HL-60 (cell line): ENCODE measurements around the gene RUNX2.

Experiments used
- DNase-seq, 2 experiments: peaks; one replicate each; pipeline ENCODE4 v3.0.0-alpha.2; 2010 to 2020; ENCODE audit warnings: low read depth in 1 of 2, low spot score in 1 of 2
- H3K27ac ChIP-seq: fragments of 250-450 bp; sonication (Bioruptor Pico); replicated peaks from 2 replicates; pipeline ENCODE4 v1.5.1; 2020; ENCODE audit warnings: mild to moderate bottlenecking, moderate library complexity
- H3K27me3 ChIP-seq: fragments of 250-450 bp; sonication (Bioruptor Pico); 2 replicates; pipeline ENCODE4 v1.5.1; 2021; ENCODE audit warnings: mild to moderate bottlenecking, moderate library complexity; ENCODE audit not compliant: insufficient read depth, poor library complexity, severe bottlenecking
- H3K4me3 ChIP-seq: replicated peaks from 2 replicates; pipeline ENCODE4 v1.5.1; 2011; ENCODE audit warnings: mild to moderate bottlenecking, control low read depth, low read length; ENCODE audit not compliant: insufficient read depth
- GABPA ChIP-seq: IDR thresholded peaks from 2 replicates; pipeline ENCODE4 v1.6.1; 2012; ENCODE audit warnings: low read depth
- POLR2AphosphoS5 ChIP-seq: IDR thresholded peaks from 2 replicates; pipeline ENCODE4 v1.6.1; 2012; ENCODE audit warnings: low read depth
- SPI1 ChIP-seq: IDR thresholded peaks from 2 replicates; pipeline ENCODE4 v1.6.1; 2012; ENCODE audit warnings: low read depth, mild to moderate bottlenecking, borderline replicate concordance
- TF ChIP-seq, protein P1 (sequence below): IDR thresholded peaks from one replicate; pipeline ENCODE4 v1.5.1; 2011; ENCODE audit warnings: low read length, control low read depth, inconsistent platforms; ENCODE audit not compliant: insufficient read depth
- TF ChIP-seq, protein P2 (sequence below): IDR thresholded peaks from 2 replicates; pipeline ENCODE4 v1.6.1; 2012; ENCODE audit warnings: low read depth; ENCODE audit not compliant: insufficient replicate concordance

The RUNX2 gene

GRCh38 chr6:45705137-45705855, 377.2 kb downstream of the RUNX2 start:
- Histone ChIP-seq H3K27me3 (no peaks in the 10 kb centered on the region), H3K27ac (no peak overlapping the region), H3K4me3 (no peak overlapping the region)
- TF ChIP-seq POLR2AphosphoS5 (no peak), GABPA (no peak), SPI1 (no peak)
- DNase-seq: no peak

DNA sequence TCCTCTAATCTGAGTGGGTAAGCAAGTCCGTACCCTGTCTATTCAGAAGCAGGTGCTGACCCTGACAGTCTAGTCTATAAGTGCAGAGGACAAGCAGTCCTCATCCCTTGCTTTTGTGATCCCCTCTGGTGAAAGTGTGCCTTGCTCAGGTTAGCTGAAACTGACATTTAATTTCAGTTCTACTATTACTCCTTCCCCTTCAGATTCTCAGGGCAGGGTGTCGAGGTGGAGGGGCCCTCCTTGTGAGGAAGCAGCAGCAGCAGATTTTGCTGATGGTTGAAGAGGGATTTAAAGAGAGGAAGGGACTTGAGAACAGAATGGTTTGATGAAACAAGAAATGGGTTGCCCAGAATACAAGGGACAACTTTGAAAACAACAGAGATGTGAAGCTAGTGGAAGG, 378.2 kb downstream of the RUNX2 start:
- TF ChIP-seq SPI1: no peak
- TF ChIP-seq GABPA: no peak
- TF ChIP-seq, protein P1, sequence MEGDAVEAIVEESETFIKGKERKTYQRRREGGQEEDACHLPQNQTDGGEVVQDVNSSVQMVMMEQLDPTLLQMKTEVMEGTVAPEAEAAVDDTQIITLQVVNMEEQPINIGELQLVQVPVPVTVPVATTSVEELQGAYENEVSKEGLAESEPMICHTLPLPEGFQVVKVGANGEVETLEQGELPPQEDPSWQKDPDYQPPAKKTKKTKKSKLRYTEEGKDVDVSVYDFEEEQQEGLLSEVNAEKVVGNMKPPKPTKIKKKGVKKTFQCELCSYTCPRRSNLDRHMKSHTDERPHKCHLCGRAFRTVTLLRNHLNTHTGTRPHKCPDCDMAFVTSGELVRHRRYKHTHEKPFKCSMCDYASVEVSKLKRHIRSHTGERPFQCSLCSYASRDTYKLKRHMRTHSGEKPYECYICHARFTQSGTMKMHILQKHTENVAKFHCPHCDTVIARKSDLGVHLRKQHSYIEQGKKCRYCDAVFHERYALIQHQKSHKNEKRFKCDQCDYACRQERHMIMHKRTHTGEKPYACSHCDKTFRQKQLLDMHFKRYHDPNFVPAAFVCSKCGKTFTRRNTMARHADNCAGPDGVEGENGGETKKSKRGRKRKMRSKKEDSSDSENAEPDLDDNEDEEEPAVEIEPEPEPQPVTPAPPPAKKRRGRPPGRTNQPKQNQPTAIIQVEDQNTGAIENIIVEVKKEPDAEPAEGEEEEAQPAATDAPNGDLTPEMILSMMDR: no peak
- TF ChIP-seq POLR2AphosphoS5: no peak
- TF ChIP-seq, protein P2, sequence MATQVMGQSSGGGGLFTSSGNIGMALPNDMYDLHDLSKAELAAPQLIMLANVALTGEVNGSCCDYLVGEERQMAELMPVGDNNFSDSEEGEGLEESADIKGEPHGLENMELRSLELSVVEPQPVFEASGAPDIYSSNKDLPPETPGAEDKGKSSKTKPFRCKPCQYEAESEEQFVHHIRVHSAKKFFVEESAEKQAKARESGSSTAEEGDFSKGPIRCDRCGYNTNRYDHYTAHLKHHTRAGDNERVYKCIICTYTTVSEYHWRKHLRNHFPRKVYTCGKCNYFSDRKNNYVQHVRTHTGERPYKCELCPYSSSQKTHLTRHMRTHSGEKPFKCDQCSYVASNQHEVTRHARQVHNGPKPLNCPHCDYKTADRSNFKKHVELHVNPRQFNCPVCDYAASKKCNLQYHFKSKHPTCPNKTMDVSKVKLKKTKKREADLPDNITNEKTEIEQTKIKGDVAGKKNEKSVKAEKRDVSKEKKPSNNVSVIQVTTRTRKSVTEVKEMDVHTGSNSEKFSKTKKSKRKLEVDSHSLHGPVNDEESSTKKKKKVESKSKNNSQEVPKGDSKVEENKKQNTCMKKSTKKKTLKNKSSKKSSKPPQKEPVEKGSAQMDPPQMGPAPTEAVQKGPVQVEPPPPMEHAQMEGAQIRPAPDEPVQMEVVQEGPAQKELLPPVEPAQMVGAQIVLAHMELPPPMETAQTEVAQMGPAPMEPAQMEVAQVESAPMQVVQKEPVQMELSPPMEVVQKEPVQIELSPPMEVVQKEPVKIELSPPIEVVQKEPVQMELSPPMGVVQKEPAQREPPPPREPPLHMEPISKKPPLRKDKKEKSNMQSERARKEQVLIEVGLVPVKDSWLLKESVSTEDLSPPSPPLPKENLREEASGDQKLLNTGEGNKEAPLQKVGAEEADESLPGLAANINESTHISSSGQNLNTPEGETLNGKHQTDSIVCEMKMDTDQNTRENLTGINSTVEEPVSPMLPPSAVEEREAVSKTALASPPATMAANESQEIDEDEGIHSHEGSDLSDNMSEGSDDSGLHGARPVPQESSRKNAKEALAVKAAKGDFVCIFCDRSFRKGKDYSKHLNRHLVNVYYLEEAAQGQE: no peak
- DNase-seq: no peak
- Histone ChIP-seq H3K27me3 (no peaks in the 10 kb centered on the region), H3K27ac (no peak overlapping the region), H3K4me3 (no peak overlapping the region)

GRCh38 chr6:45707176-45707575, 379.0 kb downstream of the RUNX2 start:
- TF ChIP-seq, protein P1: no peak
- no peak for TF ChIP-seq GABPA
- TF ChIP-seq POLR2AphosphoS5: no peak
- TF ChIP-seq, protein P2: no peak
- no peak for TF ChIP-seq SPI1
- Histone ChIP-seq H3K27me3 (no peaks in the 10 kb centered on the region), H3K27ac (no peak overlapping the region), H3K4me3 (no peak overlapping the region)
- no peak for DNase-seq

DNA sequence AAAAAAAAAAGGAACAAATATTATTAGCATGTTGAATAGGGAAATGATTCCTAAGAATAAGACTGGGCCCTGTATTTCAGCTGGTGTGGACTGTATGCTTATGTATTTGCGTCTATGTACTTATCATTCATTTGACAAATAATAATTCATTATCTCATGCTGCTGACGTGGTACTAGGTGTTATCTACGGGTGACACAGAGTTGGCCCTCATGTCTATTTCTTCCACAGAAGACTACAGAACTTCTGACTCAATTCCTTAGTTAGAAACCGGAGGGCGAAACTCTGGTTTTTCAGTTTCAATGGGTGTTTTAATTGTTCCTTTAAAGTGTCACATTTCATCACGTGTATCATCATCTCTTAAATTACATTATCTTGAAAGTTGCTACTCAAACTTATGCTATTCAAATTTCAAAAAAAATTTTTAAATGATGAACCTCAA, 381.7 kb downstream of the RUNX2 start:
- TF ChIP-seq GABPA (no peak), POLR2AphosphoS5 (no peak), SPI1 (no peak)
- TF ChIP-seq, protein P1: no peak
- TF ChIP-seq, protein P2: no peak
- no peaks in the 10 kb centered on the region for H3K27me3 ChIP-seq
- no peak overlapping the region for H3K4me3 ChIP-seq
- DNase-seq: no peak
- no peak overlapping the region; the same call in 1 of the 2 replicates for H3K27ac ChIP-seq
